Measurements from ENCODE around the gene KBTBD3. TPM values are rescaled to one million over a fixed set of nuclear protein-coding genes. Genes with fewer than 3 reads are reported as not detected.
"Not testable (repeated sequence)": the region's sequence is repeated elsewhere in the genome, so short reads cannot be mapped to it uniquely, and the experiment has no call there.

Gene KBTBD3
- total RNA-seq, 1 donor from 2014 or later: 3.1 TPM

- DNase-seq (ENCODE audit: low spot score): no peak
These were observed 65.7 kb downstream of the KBTBD3 start for GRCh38 chr11:106011481-106011880.

- not testable (repeated sequence) for DNase-seq (ENCODE audit: low spot score)
These were observed 74.1 kb downstream of the KBTBD3 start for GRCh38 chr11:106003094-106003493.

DNA sequence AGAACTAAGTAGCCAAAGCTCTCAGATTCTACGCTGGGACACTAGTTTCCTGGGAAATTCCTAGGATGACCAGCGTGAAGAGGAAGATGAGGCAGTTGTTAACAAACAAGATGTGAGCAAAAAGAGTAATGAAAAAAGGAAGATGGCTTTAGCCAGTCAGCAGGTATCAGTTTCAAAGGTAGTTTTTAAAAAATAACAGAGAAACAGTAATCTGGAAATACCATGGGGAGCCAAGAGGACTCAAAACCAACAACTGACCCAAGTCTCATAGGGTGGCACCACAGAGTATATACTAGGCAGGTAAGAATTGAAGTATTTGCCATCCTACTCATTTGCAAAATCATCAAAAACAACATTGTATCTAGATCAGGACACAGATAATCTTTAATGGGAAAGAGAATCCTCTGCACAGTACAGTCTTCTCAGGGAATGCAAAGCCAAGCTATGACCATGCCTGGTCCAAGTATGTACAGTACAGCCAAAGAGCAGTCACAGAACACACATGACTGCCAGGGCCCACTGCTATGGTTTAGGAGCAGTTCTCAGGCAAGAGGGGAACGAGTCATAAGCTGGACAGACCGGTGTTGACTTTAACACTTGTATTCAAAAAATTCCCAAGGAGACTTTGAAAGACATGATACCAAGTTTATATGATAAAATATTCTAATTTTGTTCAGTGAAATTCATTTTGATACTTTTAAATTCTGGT, 75.7 kb downstream of the KBTBD3 start:
- DNase-seq (ENCODE audit: low spot score): no peak

Other genes with a start within 250 kb of the KBTBD3 start
- 13.3 TPM for gene MSANTD4, start 55.1 kb downstream of the KBTBD3 start, total RNA-seq
- gene AASDHPPT, start 315 bp upstream of the KBTBD3 start, total RNA-seq: 21.9 TPM

All from mesenteric fat pad (tissue), 1 donor.